PC-9 (cell line): ENCODE data around the gene S100A6.

Source experiments
- CTCF ChIP-seq: fragments of 200-600 bp; sonication (generic); conservative IDR thresholded peaks from 2 replicates; pipeline ENCODE4 v1.6.1; 2017; ENCODE audit warnings: mixed run types, antibody characterized with exemption, mild to moderate bottlenecking, moderate library complexity
- EZH2 ChIP-seq: fragments of 200-600 bp; sonication (generic); IDR thresholded peaks from 2 replicates; pipeline ENCODE4 v1.8.0; 2017; ENCODE audit warnings: antibody characterized with exemption, low read depth

- TF ChIP-seq CTCF (no peak), EZH2 (no peak)
Observed at GRCh38 chr1:153532181-153532580, 3.6 kb downstream of the S100A6 start.
